Heart right ventricle (tissue), 16 donors: ENCODE data around the gene DLG5. TPM values are rescaled to one million over a fixed set of nuclear protein-coding genes. Genes with fewer than 3 reads are reported as not detected.

Experiments used
- ATAC-seq, 8 donors: fragments of 200-7000 bp; cut with Tn5 transposase; one replicate each; pipeline ENCODE4 v1.9.1; 2020; ENCODE audit warnings: mild to moderate bottlenecking in 8 of 8, moderate library complexity in 8 of 8, moderate number of reproducible peaks in 1 of 8
- DNase-seq, 2 donors: peaks; one replicate each; pipeline ENCODE4 v3.0.0-alpha.2; 2020
- H3K27ac ChIP-seq, 10 donors: fragments of 200-600 bp; sonication (generic) in 2 of 10; one replicate each; pipeline versions ENCODE4 v1.5.0 to v1.8.0; 2020 to 2022; ENCODE audit warnings: mild to moderate bottlenecking in 3 of 10
- H3K27me3 ChIP-seq, 7 donors: fragments of 200-600 bp; one replicate each; pipeline ENCODE4 v1.8.0; 2021 to 2022; ENCODE audit warnings: mild to moderate bottlenecking in 2 of 7
- H3K36me3 ChIP-seq, 9 donors: fragments of 200-600 bp; sonication (generic) in 1 of 9; one replicate each; pipeline versions ENCODE4 v1.5.0 to v1.8.0; 2020 to 2022; ENCODE audit warnings: mild to moderate bottlenecking in 2 of 9
- H3K4me1 ChIP-seq, 9 donors: fragments of 200-600 bp; sonication (generic) in 1 of 9; one replicate each; pipeline versions ENCODE4 v1.5.0 to v1.8.0; 2020 to 2022; ENCODE audit warnings: mild to moderate bottlenecking in 4 of 9
- H3K4me3 ChIP-seq, 10 donors: fragments of 200-600 bp; sonication (generic) in 2 of 10; one replicate each; pipeline versions ENCODE4 v1.5.0 to v1.8.0; 2020 to 2022; ENCODE audit warnings: mild to moderate bottlenecking in 7 of 10, moderate library complexity in 2 of 10
- H3K9me3 ChIP-seq, 11 donors: fragments of 200-600 bp in 10 of 11; sonication (generic) in 2 of 11; one replicate each; pipeline versions ENCODE4 v1.5.0 to v1.8.0; 2013 to 2022; ENCODE audit warnings: mild to moderate bottlenecking in 2 of 11, control low read depth in 1 of 11, moderate library complexity in 1 of 11
- CTCF ChIP-seq, 9 donors: fragments of 200-600 bp; sonication (generic) in 2 of 9; IDR thresholded peaks; one replicate each; pipeline versions ENCODE4 v1.5.0 to v1.8.0; 2021 to 2022; ENCODE audit warnings: antibody characterized with exemption in 9 of 9, mild to moderate bottlenecking in 5 of 9, moderate library complexity in 1 of 9
- WGBS, 2 donors: extraction: QIAGEN DNeasy Blood & Tissue Kit; methylation state at CpG; one replicate each; pipeline ENCODE4 v1.1.7; 2013; ENCODE audit warnings: inconsistent platforms in 1 of 2; 5-methylcytosine and 5-hydroxymethylcytosine counted together
- intact Hi-C, 10 donors: fragments of 100-400 bp; cut with DNase I; formaldehyde crosslinking; loops; one replicate each; pipeline versions ENCODE4 v1.11.1 to v1.14.2; 2022
- polyA plus RNA-seq, 2 donors: library from polyadenylated mRNA; stranded (reverse); fragments of 200-250 nt; gene quantifications; one replicate each; pipeline ENCODE4 v1.2.3, GENCODE V29; 2013
- total RNA-seq, 10 donors: library from RNA; stranded (reverse); fragmentation: NEBNext Ultra II Directional in 3 of 10; extraction: Animal tissue kit (Norgen Biotek cat#: 25700) in 3 of 10; gene quantifications; one replicate each; pipeline versions ENCODE4 v1.2.1 to v1.2.4, GENCODE V29; 2021 to 2023
- donor health status: Arrhythmogenic right ventricular cardiomyopathy.
- donor health status: ischemic (EF 13 %, LVEDD 7.1; RV severe dilation, severe dysfunction).
- donor health status: healthy with polysubstance abuse.
- donor health status: DM: no; HTN: yes; CAD: no.
- donor health status: DM: no; HTN: no; CAD: no.
- donor health status: ischemic (EF 25% LVEDD 6.9; RV normal size, moderate dysfunction).
- donor health status: ischemic (EF 25% LVEDD 5.7; RV mildly dilated, moderate dysfunction).
- donor health status: healthy.
- donor health status: DM: yes; HTN: yes; CAD: no.
- donor health status: Ischemic cardiomyopathy.
- donor health status: ischemic (EF 35%, LVEDD 5.7; RV mildly dilated, moderate dysfunction).
- donor health status: nonischemic (EF 11% LVEDD 7.7; RV severe dilation, severe dysfunction).
- donor health status: DM: yes; HTN: yes; CAD: no.
- donor health status: PGD.
- donor health status: ischemic (EF 29% LVEDD 5.4; RV normal size, mild dysfunction).
- donor health status: nonischemic (EF 23%, LVEDD 6.1; RV moderate dilation, normal function).

Gene DLG5
- total and polyA plus RNA-seq, 12 donors: 5.0 to 14.1 (median 10.8) TPM

GRCh38 chr10:77817541-77817940, 109.0 kb downstream of the DLG5 start:
- no peak for TF ChIP-seq CTCF (IDR thresholded peaks at IDR 0.05)
- H3K9me3 ChIP-seq: no peaks in the 10 kb centered on the region
- no peaks in the 10 kb centered on the region for H3K4me1 ChIP-seq
- intact Hi-C loops: no loop called here
- peaks cover 0 to 96% (median 39%) of the 10 kb centered on the region in 9 donors for H3K36me3 ChIP-seq
- ATAC-seq: no peak
- no peak for DNase-seq
- H3K27me3 ChIP-seq: no peaks in the 10 kb centered on the region
- H3K27ac ChIP-seq: no peak overlapping the region
- 96 to 98% methylated on average over 11 of the region's 11 CpGs for WGBS, 2 donors
- H3K4me3 ChIP-seq: no peak overlapping the region

- Histone ChIP-seq H3K27me3 (no peaks in the 10 kb centered on the region), H3K27ac (no peak overlapping the region), H3K36me3 (peaks cover 0 to 98% (median 46%) of the 10 kb centered on the region in 9 donors), H3K4me1 (no peaks in the 10 kb centered on the region), H3K4me3 (no peak overlapping the region), H3K9me3 (no peaks in the 10 kb centered on the region)
- no peak for TF ChIP-seq CTCF (IDR thresholded peaks at IDR 0.05)
- intact Hi-C loops: no loop called here
- no peak for ATAC-seq
- 95 to 96% methylated on average over 11 of the region's 11 CpGs for WGBS, 2 donors
- DNase-seq: no peak
Observed at GRCh38 chr10:77816311-77816710, 110.2 kb downstream of the DLG5 start.

- Histone ChIP-seq H3K4me1 (no peaks in the 10 kb centered on the region), H3K27me3 (no peaks in the 10 kb centered on the region), H3K9me3 (no peaks in the 10 kb centered on the region), H3K27ac (no peak overlapping the region), H3K36me3 (peaks cover 0 to 98% (median 66%) of the 10 kb centered on the region in 9 donors), H3K4me3 (no peak overlapping the region)
- 87 to 89% methylated on average over 6 of the region's 6 CpGs for WGBS, 2 donors
- no peak for TF ChIP-seq CTCF (IDR thresholded peaks at IDR 0.05)
- no peak for DNase-seq
- no peak for ATAC-seq
- intact Hi-C loops: no loop called here
Observed at GRCh38 chr10:77812741-77813140, 113.8 kb downstream of the DLG5 start.

GRCh38 chr10:77811831-77812430, 114.6 kb downstream of the DLG5 start:
- Histone ChIP-seq H3K27me3 (no peaks in the 10 kb centered on the region), H3K27ac (no peak overlapping the region), H3K9me3 (no peaks in the 10 kb centered on the region), H3K4me1 (no peaks in the 10 kb centered on the region), H3K4me3 (no peak overlapping the region), H3K36me3 (peaks cover 0 to 98% (median 65%) of the 10 kb centered on the region in 9 donors)
- intact Hi-C loops: no loop called here
- no peak for DNase-seq
- WGBS, 2 donors: 95% methylated on average over 23 of the region's 23 CpGs
- ATAC-seq: peak in 1 of 8 donors; percentile 31
- no peak for TF ChIP-seq CTCF (IDR thresholded peaks at IDR 0.05)
